Cortex of kidney (tissue), 1 donor: ENCODE data around the gene IGSF9B.
"Not testable (repeated sequence)": the region's sequence is repeated elsewhere in the genome, so short reads cannot be mapped to it uniquely, and the experiment has no call there.

Experiments used
- DNase-seq: peaks from one replicate; lab custom pipeline; 2025; lab: John Stamatoyannopoulos, UW

Gene IGSF9B, protein sequence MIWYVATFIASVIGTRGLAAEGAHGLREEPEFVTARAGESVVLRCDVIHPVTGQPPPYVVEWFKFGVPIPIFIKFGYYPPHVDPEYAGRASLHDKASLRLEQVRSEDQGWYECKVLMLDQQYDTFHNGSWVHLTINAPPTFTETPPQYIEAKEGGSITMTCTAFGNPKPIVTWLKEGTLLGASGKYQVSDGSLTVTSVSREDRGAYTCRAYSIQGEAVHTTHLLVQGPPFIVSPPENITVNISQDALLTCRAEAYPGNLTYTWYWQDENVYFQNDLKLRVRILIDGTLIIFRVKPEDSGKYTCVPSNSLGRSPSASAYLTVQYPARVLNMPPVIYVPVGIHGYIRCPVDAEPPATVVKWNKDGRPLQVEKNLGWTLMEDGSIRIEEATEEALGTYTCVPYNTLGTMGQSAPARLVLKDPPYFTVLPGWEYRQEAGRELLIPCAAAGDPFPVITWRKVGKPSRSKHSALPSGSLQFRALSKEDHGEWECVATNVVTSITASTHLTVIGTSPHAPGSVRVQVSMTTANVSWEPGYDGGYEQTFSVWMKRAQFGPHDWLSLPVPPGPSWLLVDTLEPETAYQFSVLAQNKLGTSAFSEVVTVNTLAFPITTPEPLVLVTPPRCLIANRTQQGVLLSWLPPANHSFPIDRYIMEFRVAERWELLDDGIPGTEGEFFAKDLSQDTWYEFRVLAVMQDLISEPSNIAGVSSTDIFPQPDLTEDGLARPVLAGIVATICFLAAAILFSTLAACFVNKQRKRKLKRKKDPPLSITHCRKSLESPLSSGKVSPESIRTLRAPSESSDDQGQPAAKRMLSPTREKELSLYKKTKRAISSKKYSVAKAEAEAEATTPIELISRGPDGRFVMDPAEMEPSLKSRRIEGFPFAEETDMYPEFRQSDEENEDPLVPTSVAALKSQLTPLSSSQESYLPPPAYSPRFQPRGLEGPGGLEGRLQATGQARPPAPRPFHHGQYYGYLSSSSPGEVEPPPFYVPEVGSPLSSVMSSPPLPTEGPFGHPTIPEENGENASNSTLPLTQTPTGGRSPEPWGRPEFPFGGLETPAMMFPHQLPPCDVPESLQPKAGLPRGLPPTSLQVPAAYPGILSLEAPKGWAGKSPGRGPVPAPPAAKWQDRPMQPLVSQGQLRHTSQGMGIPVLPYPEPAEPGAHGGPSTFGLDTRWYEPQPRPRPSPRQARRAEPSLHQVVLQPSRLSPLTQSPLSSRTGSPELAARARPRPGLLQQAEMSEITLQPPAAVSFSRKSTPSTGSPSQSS (N-terminal part only)

DNA sequence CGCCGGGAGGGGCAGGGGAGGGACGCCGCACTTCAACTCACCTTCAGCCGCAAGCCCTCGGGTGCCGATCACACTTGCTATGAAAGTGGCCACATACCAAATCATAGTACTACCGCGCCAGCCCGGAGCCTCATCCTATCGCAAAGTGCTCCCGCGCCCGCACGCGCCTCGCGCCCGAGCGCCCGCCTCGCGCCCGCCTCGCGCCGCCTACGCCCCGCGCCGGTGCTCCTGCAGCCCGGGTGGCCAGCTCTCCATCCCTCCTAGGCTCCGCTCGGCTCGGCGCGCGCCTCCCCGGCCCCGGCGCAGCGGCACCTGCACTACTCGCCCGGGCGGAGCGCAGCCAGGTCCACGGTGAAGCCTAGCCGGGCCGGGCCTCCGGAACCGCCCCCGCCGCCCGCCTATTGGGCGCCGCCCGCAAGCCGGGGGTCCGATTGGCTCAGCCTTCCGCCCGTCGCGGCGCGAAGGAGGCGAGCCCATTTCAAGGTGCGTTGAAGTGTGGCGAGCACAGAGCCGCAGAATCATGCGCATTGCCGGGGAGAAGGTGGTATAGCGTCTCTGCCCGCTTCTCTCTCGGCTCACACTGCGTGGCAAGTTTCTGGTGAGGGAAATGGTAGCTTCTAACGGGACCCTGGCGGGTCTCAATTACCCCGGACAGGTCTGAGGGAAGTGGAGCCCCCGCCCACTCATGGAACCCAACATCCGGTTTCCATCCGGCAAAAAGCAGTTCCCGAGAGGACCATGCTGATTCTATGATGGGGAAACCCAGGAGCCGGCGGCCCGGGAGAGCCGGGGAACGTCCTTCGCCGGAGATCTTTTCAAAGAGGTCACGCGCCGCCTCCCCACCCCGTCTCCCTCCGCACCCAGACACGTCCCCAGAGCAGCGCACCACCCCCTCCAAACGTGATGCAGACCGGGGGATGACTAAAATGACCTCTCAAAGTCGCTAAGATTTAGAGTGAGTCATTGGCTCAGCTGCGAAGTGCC lies at the start of gene IGSF9B:
Gene IGSF9B, minus strand, starts transcription at position 319 of the 984 bp plus-strand sequence. Its CDS starts 214 bp downstream, at position 105.
- DNase-seq: peak; percentile 29

DNA sequence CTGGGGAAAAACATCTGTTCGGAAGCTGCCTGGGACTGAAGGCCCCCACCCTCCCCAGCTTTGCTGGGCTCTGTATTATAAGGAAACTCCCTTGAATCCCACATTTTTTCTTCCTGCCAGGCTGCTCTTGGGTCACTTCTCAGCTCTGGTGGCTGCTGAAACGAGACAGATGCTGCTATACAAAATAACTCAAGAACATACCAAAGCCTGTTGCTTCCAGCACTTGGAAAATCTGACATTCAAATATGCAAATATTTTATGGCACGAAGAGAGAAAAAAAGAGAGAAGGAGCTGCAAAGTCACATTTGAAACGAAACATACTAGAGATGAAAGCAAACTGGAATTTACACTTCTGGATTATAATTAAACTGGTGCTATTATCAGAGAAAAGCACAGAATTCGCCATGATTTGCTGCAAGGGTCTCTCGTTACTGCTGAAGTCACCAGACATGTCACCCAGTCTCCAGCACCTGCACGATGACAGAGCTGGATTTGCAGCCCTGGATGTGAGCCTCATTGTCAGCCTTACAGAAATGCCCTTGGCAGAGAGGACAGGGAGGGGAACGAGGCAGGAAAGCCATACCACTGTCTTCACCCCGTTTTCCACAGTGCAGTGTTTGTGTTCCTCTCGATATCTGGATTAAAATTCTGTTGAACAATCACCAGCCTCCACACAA lies 47.9 kb upstream of the IGSF9B start:
- DNase-seq: no peak

GRCh38 chr11:134003792-134004495 lies 47.2 kb upstream of the IGSF9B start:
- DNase-seq: no peak

DNA sequence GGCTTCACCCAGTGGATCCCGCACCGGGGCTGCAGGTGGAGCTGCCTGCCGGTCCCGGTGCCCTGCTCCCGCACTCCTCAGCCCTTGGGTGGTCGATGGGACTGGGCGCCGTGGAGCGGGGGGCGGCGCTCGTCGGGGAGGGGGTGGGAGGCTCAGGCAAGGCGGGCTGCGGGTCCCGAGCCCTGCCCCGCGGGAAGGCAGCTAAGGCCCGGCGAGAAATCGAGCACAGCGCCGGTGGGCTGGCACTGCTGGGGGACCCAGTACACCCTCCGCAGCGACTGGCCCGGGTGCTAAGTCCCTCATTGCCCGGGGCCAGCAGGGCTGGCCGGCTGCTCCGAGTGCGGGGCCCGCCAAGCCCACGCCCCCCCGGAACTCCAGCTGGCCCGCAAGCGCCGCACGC lies 46.1 kb upstream of the IGSF9B start:
- DNase-seq: not testable (repeated sequence)

DNA sequence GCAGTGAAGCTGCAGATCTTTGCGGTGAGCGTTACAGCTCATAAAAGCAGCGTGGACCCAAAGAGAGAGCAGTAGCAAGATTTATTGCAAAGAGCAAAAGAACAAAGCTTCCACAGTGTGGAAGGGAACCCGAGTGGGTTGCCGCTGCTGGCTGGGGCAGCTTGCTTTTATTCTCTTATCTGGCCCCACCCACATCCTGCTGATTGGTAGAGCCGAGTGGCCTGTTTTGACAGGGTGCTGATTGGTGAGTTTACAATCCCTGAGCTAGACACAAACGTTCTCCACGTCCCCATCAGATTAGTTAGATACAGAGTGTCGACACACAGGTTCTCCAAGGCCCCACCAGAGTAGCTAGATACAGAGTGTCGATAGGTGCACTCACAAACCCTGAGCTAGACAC lies 45.6 kb upstream of the IGSF9B start:
- DNase-seq: not testable (repeated sequence)

DNA sequence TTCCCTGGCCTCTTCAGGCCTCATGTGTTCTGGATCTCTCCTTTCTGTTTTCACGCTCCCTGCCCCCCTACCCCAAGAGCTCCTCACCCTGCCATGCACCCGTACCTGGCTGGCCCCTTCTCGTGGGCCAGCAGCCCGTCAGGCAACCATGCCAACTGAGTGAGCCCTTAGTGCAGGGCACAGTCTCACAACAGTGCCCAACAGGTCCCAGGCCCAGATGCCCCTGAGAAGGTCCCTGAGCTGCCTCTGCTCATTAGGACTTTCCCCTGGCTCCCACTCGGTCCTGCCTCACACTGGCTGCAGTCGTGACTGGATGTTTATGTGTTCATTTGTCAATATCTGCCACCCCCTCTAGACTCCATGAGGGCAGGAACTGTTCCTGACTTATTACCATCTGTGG lies 44.8 kb upstream of the IGSF9B start:
- no peak for DNase-seq

DNA sequence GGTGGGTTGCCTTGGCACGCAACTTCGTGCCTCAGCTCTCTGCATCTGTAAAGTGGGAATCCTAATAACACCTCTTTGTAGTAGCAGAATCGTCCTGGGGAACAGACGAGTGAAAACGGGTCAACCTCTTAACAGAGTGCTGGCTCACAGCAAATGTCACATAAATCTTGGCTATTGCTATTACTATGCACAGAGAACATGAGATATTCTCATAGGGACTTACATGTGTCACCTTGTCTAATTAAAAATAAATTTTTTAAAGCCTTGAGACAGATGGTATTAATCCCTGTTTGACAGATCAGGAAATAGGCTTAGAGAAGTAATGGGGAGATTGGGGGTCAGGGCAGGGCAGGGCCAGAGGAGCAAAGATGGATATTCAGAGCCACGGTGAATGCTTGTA lies 44.3 kb upstream of the IGSF9B start:
- DNase-seq: no peak

- no peak for DNase-seq
Observed at GRCh38 chr11:133999355-133999754, 42.6 kb upstream of the IGSF9B start.

DNA sequence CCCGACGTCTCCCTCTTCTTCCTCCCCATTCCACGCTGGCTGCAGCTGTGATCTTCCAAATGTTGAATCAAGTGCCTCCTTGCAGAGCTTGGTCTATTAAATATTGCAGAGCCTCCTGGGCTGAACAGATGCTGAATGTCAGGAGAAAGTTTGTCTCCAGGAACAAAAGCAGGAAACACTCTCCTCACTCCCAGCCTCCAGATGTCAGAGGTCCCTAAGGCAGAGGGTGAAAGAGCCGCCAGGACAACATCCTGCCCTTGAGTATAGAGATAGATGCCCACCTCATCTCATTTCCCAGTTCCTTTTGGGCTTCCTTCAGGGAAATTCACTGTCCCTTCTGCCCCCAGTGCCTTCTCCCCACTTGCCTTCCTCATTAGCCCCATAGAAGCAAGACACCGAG lies 40.8 kb upstream of the IGSF9B start:
- DNase-seq: no peak

- no peak for DNase-seq
Observed at GRCh38 chr11:133996671-133997070, 39.9 kb upstream of the IGSF9B start.

GRCh38 chr11:133995066-133995465 lies 38.3 kb upstream of the IGSF9B start:
- DNase-seq: no peak

GRCh38 chr11:133993921-133994320 lies 37.2 kb upstream of the IGSF9B start:
- DNase-seq: no peak

DNA sequence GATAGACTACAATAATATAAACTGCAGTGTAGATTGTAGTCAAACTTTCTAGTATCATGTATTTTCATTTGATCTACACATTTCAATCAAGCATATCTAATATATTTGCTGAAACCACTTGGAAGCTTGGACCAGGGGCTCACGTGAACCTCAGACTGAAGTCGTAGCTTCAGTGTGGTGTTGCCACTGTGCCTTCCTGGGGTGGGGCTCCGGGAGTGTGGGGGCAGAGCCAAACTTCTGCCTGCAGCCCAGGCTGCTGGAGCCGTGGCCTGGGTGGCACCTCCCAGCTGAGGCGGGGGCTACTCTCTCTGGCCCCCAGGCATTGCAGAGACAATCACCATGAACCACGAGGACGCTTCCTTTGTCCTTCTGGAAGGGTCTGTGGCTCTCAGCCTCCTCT lies 36.3 kb upstream of the IGSF9B start:
- DNase-seq: no peak

- no peak for DNase-seq
Observed at GRCh38 chr11:133992121-133992520, 35.4 kb upstream of the IGSF9B start.

DNA sequence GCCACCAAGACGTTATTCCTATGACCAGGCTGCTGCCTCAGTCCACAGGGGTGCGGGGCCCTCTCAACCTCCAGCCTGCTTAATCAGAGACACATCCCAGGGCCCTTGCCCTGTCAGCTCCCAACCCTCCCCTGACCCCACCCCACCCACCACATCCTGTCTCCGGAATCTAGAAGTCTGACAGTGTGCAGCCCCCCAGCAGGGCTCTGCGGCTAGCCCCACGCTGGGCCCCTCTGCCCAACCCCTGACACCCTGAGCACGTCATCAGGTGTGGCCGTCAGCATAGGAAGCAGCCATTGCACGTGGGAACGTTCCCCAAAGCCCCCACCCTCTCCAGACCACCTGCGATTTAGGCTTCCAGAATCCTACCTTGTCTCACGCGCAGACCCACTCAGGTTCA lies 34.3 kb upstream of the IGSF9B start:
- no peak for DNase-seq

- no peak for DNase-seq
Observed at GRCh38 chr11:133990501-133990900, 33.7 kb upstream of the IGSF9B start.

GRCh38 chr11:133988686-133989410 lies 32.1 kb upstream of the IGSF9B start:
- no peak for DNase-seq

DNA sequence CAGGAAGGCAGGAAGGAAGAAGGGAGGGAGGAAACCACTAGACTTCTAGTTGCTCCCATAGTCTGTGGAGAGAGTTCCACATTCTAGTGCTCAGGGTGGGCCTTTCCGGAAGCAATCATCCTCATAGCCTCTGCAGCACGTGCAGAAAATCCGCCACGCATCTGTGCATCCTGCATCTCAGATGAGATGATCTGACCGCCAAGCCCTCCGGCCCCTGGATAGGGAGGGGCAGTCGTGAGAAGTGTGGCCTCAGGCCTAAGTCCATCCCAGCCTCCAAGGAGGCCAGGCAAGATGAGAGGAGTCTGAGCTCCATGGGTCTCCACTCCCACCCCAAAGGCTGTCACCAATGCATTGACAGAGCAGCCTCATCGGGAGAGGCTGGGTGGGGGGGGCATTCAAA lies 30.4 kb upstream of the IGSF9B start:
- DNase-seq: no peak
